H1 (cell line): ENCODE data around the gene SS18. TPM values are rescaled to one million over a fixed set of nuclear protein-coding genes. Genes with fewer than 3 reads are reported as not detected.

Experiments
- CTCF ChIA-PET: fragments of 300-600 bp; sonication (Branson Sonifier 250); formaldehyde crosslinking; loops from one replicate; lab custom pipeline; 2021; ENCODE audit not compliant: partially characterized antibody; lab: Charles Lee
- POLR2A ChIA-PET: fragments of 300-600 bp; sonication (Branson Sonifier 250); formaldehyde crosslinking; loops from one replicate; lab custom pipeline; 2021; ENCODE audit warnings: inconsistent platforms; ENCODE audit not compliant: partially characterized antibody; lab: Charles Lee
- DNase-seq, 2 experiments: peaks; one replicate each; pipeline versions ENCODE4 v3.0.0 to v3.0.0-alpha.2; 2010 to 2022; ENCODE audit warnings: low spot score in 2 of 2, low read depth in 1 of 2, mixed read lengths in 1 of 2
- FAIRE-seq: peaks from 2 replicates; lab custom pipeline; 2011; peaks lifted over from hg19 to GRCh38; lab: Jason Lieb, UNC
- H2AFZ ChIP-seq: 2 replicates; pipeline ENCODE4 v1.8.1; 2012; ENCODE audit warnings: low read length, inconsistent platforms
- H2AK5ac ChIP-seq: 2 replicates; pipeline ENCODE4 v1.6.1; 2013; ENCODE audit warnings: low read depth, low read length
- H2BK120ac ChIP-seq: replicated peaks from 2 replicates; pipeline ENCODE3; 2013; ENCODE audit warnings: low read depth, low read length, inconsistent platforms
- H2BK12ac ChIP-seq: 2 replicates; pipeline ENCODE4 v1.6.1; 2013; ENCODE audit warnings: low read depth, low read length
- H2BK15ac ChIP-seq: 2 replicates; pipeline ENCODE4 v1.6.1; 2013; ENCODE audit warnings: low read length
- H2BK20ac ChIP-seq: 2 replicates; pipeline ENCODE4 v1.6.1; 2013; ENCODE audit warnings: low read length
- H2BK5ac ChIP-seq: 2 replicates; pipeline ENCODE4 v1.6.1; 2013; ENCODE audit warnings: low read depth, low read length
- H3K14ac ChIP-seq: 2 replicates; pipeline ENCODE4 v1.6.1; 2013; ENCODE audit warnings: inconsistent platforms; ENCODE audit not compliant: insufficient read length
- H3K18ac ChIP-seq: 2 replicates; pipeline ENCODE4 v1.6.1; 2013; ENCODE audit warnings: low read length; ENCODE audit errors: extremely low read depth
- H3K23ac ChIP-seq: 2 replicates; pipeline ENCODE4 v1.6.1; 2013; ENCODE audit warnings: inconsistent platforms; ENCODE audit not compliant: insufficient read length
- H3K23me2 ChIP-seq: 2 replicates; pipeline ENCODE4 v1.6.1; 2013; ENCODE audit warnings: low read depth, low read length
- H3K27ac ChIP-seq: 2 replicates; pipeline ENCODE4 v1.6.1; 2011; ENCODE audit warnings: low read depth, low read length, inconsistent platforms
- H3K27me3 ChIP-seq, 4 experiments: replicated peaks in 1 of 4; 1 replicate in 1 of 4; 2 replicates in 3 of 4; pipeline versions ENCODE4 v1.6.1 to v1.8.1; 2011 to 2013; ENCODE audit warnings: low read length in 3 of 4, mild to moderate bottlenecking in 3 of 4, inconsistent platforms in 2 of 4, mixed read lengths in 2 of 4, moderate library complexity in 1 of 4; ENCODE audit not compliant: control insufficient read depth in 3 of 4, insufficient read depth in 3 of 4; ENCODE audit errors: extremely low read depth in 1 of 4
- H3K36me3 ChIP-seq, 4 experiments: 2 replicates each; pipeline versions ENCODE4 v1.6.1 to v1.8.1; 2011 to 2013; ENCODE audit warnings: mild to moderate bottlenecking in 4 of 4, low read length in 3 of 4, moderate library complexity in 2 of 4, control low read depth in 1 of 4, inconsistent platforms in 1 of 4; ENCODE audit not compliant: insufficient read depth in 4 of 4, control insufficient read depth in 2 of 4
- H3K4ac ChIP-seq: replicated peaks from 2 replicates; pipeline ENCODE3; 2013; ENCODE audit warnings: low read length, low read depth, mixed read lengths, inconsistent platforms; ENCODE audit not compliant: insufficient read length
- H3K4me1 ChIP-seq, 4 experiments: replicated peaks in 1 of 4; 1 replicate in 1 of 4; 2 replicates in 3 of 4; pipeline versions ENCODE4 v1.6.1 to v1.8.1; 2011 to 2013; ENCODE audit warnings: low read length in 3 of 4, inconsistent platforms in 2 of 4, mixed read lengths in 1 of 4; ENCODE audit not compliant: insufficient read depth in 4 of 4, control insufficient read depth in 3 of 4
- H3K4me2 ChIP-seq, 2 experiments: 2 replicates each; pipeline versions ENCODE4 v1.6.1 to v1.8.1; 2011 to 2013; ENCODE audit warnings: low read depth in 2 of 2, low read length in 2 of 2, control low read depth in 1 of 2, inconsistent platforms in 1 of 2, mild to moderate bottlenecking in 1 of 2; ENCODE audit not compliant: insufficient read depth in 1 of 2
- H3K4me3 ChIP-seq, 4 experiments: fragments of 200-600, 300-600 bp in 1 of 4; sonication (generic), shearing (Covaris generic), sonication (Bioruptor Twin) in 1 of 4; 2 replicates each; pipeline versions ENCODE4 v1.5.1 to v1.8.1; 2011 to 2016; ENCODE audit warnings: low read length in 4 of 4, low read depth in 3 of 4, control low read depth in 2 of 4, inconsistent platforms in 2 of 4, mild to moderate bottlenecking in 2 of 4, mixed read lengths in 1 of 4, moderate library complexity in 1 of 4; ENCODE audit not compliant: insufficient read depth in 2 of 4; ENCODE audit errors: extremely low read depth in 1 of 4
- H3K56ac ChIP-seq: replicated peaks from 2 replicates; pipeline ENCODE3; 2013; ENCODE audit warnings: low read depth, mild to moderate bottlenecking, mixed read lengths, low read length, inconsistent platforms; ENCODE audit not compliant: insufficient read length
- H3K79me1 ChIP-seq: 2 replicates; pipeline ENCODE4 v1.6.1; 2013; ENCODE audit warnings: low read depth, low read length, control low read depth
- H3K79me2 ChIP-seq, 2 experiments: 2 replicates each; pipeline versions ENCODE4 v1.6.1 to v1.8.1; 2012 to 2013; ENCODE audit warnings: low read length in 2 of 2, mild to moderate bottlenecking in 2 of 2, inconsistent platforms in 1 of 2; ENCODE audit not compliant: insufficient read depth in 2 of 2, control insufficient read depth in 1 of 2
- H3K9ac ChIP-seq, 4 experiments: replicated peaks in 1 of 4; 1 replicate in 1 of 4; 2 replicates in 3 of 4; pipeline versions ENCODE4 v1.6.1 to v1.8.1; 2011 to 2013; ENCODE audit warnings: low read depth in 3 of 4, low read length in 3 of 4, control low read depth in 2 of 4, mild to moderate bottlenecking in 2 of 4, moderate library complexity in 2 of 4, inconsistent platforms in 1 of 4; ENCODE audit errors: extremely low read depth in 1 of 4
- H3K9me3 ChIP-seq, 2 experiments: 2 replicates each; pipeline versions ENCODE4 v1.6.1 to v1.8.1; 2012 to 2013; ENCODE audit warnings: mild to moderate bottlenecking in 2 of 2, moderate library complexity in 2 of 2, control low read depth in 1 of 2, inconsistent platforms in 1 of 2, low read depth in 1 of 2, low read length in 1 of 2, mixed read lengths in 1 of 2; ENCODE audit not compliant: insufficient read depth in 2 of 2
- H4K20me1 ChIP-seq, 2 experiments: replicated peaks in 1 of 2; 2 replicates each; pipeline versions ENCODE3 to v1.8.1; 2011 to 2013; ENCODE audit warnings: inconsistent platforms in 2 of 2, low read length in 2 of 2, mild to moderate bottlenecking in 1 of 2; ENCODE audit not compliant: insufficient read depth in 2 of 2, control insufficient read depth in 1 of 2
- H4K5ac ChIP-seq: 2 replicates; pipeline ENCODE4 v1.6.1; 2013; ENCODE audit warnings: low read length, low read depth, mixed read lengths, inconsistent platforms; ENCODE audit not compliant: insufficient read length
- H4K8ac ChIP-seq: 2 replicates; pipeline ENCODE4 v1.8.0; 2013; ENCODE audit warnings: mild to moderate bottlenecking, moderate library complexity, low read length, inconsistent platforms; ENCODE audit not compliant: insufficient read depth; ENCODE audit errors: extremely low read depth
- H4K91ac ChIP-seq: replicated peaks from 2 replicates; pipeline ENCODE3; 2013; ENCODE audit warnings: low read length, mixed read lengths, inconsistent platforms; ENCODE audit not compliant: insufficient read length
- TAF7 ChIP-seq: optimal IDR thresholded peaks from 2 replicates; pipeline ENCODE3; 2011; ENCODE audit warnings: low read depth, mild to moderate bottlenecking, inconsistent platforms, low read length, moderate library complexity, borderline replicate concordance
- ZNF274 ChIP-seq: IDR thresholded peaks from 2 replicates; pipeline ENCODE4 v1.7.0; 2012; ENCODE audit warnings: low read length, borderline replicate concordance; ENCODE audit errors: extremely low read depth
- WGBS, 2 experiments: shearing (Covaris generic) in 1 of 2; methylation state at CpG; one replicate each; pipeline versions ENCODE4 v1.1.6 to v1.1.7; 2013 to 2015; ENCODE audit warnings: low lambda C conversion rate in 2 of 2, mixed read lengths in 2 of 2, inconsistent platforms in 1 of 2, low coverage in 1 of 2, missing lambda C conversion rate in 1 of 2; ENCODE audit not compliant: insufficient replicate concordance in 2 of 2, insufficient coverage in 1 of 2, insufficient read length in 1 of 2; ENCODE audit errors: extremely low coverage in 1 of 2, missing lambda C conversion rate in 1 of 2; 5-methylcytosine and 5-hydroxymethylcytosine counted together
- polyA plus RNA-seq, 7 experiments: library from polyadenylated mRNA; depleted of rRNA in 3 of 7; stranded (reverse) in 5 of 7; unstranded in 2 of 7; fragments of >200 nt in 5 of 7; fragments of 200-250 nt in 2 of 7; gene quantifications; 1 replicate in 5 of 7; 2 replicates in 1 of 7; 4 replicates in 1 of 7; pipeline versions ENCODE4 v1.2.1 to v1.2.3, GENCODE V29; 2011 to 2013; ENCODE audit warnings: missing spikeins in 2 of 7, mixed read lengths in 2 of 7
- total RNA-seq: library from RNA; stranded (reverse); fragmentation: NEBNext Ultra II Directional; extraction: Animal tissue kit (Norgen Biotek cat#: 25700); gene quantifications from 2 replicates; pipeline ENCODE4 v1.2.1, GENCODE V29; 2021

Gene SS18
- total and polyA plus RNA-seq, 2 of the 8 experiments (the other 6 are each of a cell fraction or from before 2014, with no cell fraction given) = 83.5 to 106 TPM

DNA sequence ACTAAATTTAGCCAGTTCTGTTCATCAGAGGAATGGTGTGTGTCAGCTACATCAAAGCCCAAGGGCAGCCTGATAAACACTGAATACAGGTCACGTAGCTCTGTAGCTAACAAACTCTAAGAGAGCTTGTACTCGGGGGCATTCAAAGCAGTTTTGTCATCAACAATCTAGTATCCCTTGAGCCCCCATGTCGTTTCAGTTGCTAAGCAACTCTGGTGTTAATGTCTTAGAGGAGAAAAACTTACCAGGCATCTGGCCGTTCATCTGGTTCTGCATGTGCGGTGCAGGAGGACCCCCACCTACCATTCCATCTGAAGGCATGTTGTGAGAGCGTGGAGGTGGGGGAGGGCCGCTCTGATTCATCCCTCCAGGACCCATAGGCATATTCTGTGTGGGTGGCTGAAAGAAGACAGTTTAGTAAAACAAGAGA lies 33.1 kb downstream of the SS18 start:
- no peak for FAIRE-seq

More for the DNA sequence above, 33.1 kb downstream of the SS18 start:
- WGBS, 2 experiments = 88% methylated on average over 7 of the region's 7 CpGs; no CpG with 5 or more reads in 1 of the 2 experiments
- H3K27me3 ChIP-seq = no peaks in the 10 kb centered on the region
- peaks cover 0 to 17% of the 10 kb centered on the region in 2 experiments; a peak in 2 of 4 replicates for H3K79me2 ChIP-seq
- H3K4me2 ChIP-seq = no peak overlapping the region
- no peak overlapping the region for H2AK5ac ChIP-seq
- H3K4me1 ChIP-seq = no peaks in the 10 kb centered on the region
- H3K56ac ChIP-seq = no peak overlapping the region
- peaks cover 2 to 38% (median 17%) of the 10 kb centered on the region in 4 experiments; a peak in 7 of 8 replicates for H3K36me3 ChIP-seq
- H3K23me2 ChIP-seq = no peaks in the 10 kb centered on the region
- H3K4ac ChIP-seq = no peak overlapping the region
- H2AFZ ChIP-seq = no peak overlapping the region
- ChIA-PET CTCF (no interaction called here), POLR2A (no interaction called here)
- no peak overlapping the region for H2BK15ac ChIP-seq
- no peak overlapping the region for H3K18ac ChIP-seq
- no peak overlapping the region for H3K23ac ChIP-seq
- no peak overlapping the region; the same call in 1 of the 2 replicates for H4K8ac ChIP-seq
- H2BK12ac ChIP-seq = no peak overlapping the region
- no peaks in the 10 kb centered on the region for H3K9me3 ChIP-seq
- no peak overlapping the region for H3K14ac ChIP-seq
- no peaks in the 10 kb centered on the region for H4K20me1 ChIP-seq
- H4K5ac ChIP-seq = no peak overlapping the region
- H3K9ac ChIP-seq = no peak overlapping the region
- no peak overlapping the region for H2BK120ac ChIP-seq
- no peak for TF ChIP-seq ZNF274
- TF ChIP-seq TAF7 = no peak
- no peaks in the 10 kb centered on the region; the same call in 1 of the 2 replicates for H3K79me1 ChIP-seq
- H2BK5ac ChIP-seq = no peak overlapping the region
- H3K27ac ChIP-seq = no peak overlapping the region
- no peak overlapping the region for H2BK20ac ChIP-seq
- H3K4me3 ChIP-seq = no peak overlapping the region
- H4K91ac ChIP-seq = no peak overlapping the region
- no peak for DNase-seq
